Transverse colon (tissue), 3 donors: ENCODE data around the gene PZP.

Source experiments
- EP300 ChIP-seq: sonication (generic); formaldehyde crosslinking; IDR thresholded peaks from one replicate; pipeline ENCODE4 v1.6.1; 2017; ENCODE audit warnings: antibody characterized with exemption, low read depth
- TF ChIP-seq, protein P1 (sequence below), 5 experiments: fragments of 200-600 bp in 3 of 5; fragments of 450-650 bp in 2 of 5; sonication (generic) in 3 of 5; IDR thresholded peaks; 1 replicate in 2 of 5; 2 replicates in 3 of 5; pipeline ENCODE4 v1.5.1; 2016 to 2017; ENCODE audit warnings: antibody characterized with exemption in 5 of 5, inconsistent platforms in 3 of 5, mild to moderate bottlenecking in 2 of 5, moderate library complexity in 1 of 5

DNA sequence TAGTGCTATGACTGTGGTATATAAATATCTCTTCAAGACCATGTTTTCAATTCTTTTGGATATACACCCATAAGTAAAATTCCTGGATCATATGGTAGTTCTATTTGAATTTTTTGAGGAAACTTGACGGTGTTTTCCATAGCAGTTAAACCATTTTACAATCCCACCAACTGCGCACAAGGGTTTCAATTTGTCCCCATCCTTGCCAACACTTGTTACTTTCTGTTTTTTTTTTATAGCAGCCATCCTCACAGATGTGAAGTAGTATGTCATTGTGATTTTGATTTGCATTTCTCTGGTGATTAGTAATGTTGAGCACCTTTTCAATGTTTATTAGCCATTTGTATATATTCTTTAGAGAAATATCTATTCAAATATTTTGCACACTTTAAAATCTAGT, 78.0 kb downstream of the PZP start:
- TF ChIP-seq, protein P1, sequence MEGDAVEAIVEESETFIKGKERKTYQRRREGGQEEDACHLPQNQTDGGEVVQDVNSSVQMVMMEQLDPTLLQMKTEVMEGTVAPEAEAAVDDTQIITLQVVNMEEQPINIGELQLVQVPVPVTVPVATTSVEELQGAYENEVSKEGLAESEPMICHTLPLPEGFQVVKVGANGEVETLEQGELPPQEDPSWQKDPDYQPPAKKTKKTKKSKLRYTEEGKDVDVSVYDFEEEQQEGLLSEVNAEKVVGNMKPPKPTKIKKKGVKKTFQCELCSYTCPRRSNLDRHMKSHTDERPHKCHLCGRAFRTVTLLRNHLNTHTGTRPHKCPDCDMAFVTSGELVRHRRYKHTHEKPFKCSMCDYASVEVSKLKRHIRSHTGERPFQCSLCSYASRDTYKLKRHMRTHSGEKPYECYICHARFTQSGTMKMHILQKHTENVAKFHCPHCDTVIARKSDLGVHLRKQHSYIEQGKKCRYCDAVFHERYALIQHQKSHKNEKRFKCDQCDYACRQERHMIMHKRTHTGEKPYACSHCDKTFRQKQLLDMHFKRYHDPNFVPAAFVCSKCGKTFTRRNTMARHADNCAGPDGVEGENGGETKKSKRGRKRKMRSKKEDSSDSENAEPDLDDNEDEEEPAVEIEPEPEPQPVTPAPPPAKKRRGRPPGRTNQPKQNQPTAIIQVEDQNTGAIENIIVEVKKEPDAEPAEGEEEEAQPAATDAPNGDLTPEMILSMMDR (IDR thresholded peaks at IDR 0.05) = no peak
- TF ChIP-seq EP300 = no peak
